Measurements from ENCODE around the gene HENMT1. TPM values are rescaled to one million over a fixed set of nuclear protein-coding genes. Genes with fewer than 3 reads are reported as not detected.

The HENMT1 gene
- total RNA-seq, 1 experiment from 2014 or later = not detected

DNA sequence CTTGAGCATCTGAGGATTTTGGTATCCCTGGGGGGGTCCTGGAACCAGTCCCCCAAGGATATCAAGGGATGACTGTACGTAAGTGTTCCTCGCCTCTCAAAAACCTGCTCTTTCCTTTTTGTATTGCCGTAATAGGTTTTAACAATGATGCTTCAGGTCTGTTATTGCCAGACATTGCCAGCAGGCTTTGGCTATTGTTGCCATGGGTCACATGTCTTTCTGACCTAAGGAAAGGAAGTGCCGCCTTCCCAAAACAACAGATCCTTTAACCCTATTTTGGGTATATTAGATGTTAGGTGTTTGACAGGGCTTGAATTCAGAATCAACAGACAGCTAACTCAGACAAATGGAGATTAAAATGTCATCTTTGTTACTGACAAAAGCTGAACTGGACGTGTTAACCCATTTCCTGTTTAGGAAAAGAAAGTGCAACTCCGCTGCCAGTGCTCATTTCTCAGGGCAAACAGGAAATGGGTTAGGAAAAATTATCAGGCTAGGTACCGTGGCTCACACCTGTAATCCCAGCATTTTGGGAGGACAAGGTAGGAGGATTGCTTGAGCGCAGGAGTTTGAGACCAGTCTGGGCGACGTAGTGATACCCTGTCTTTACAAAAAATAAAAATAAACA lies 18.8 kb upstream of the HENMT1 start:
- no TSS peak for BruUV-seq (replicated peaks)
- Histone ChIP-seq H3K4me1 (ENCODE audit: control insufficient read depth in 1 of 2, insufficient read depth in 2 of 2, low read length in 2 of 2) (no peaks in the 10 kb centered on the region), H4K20me1 (ENCODE audit: insufficient read depth) (no peaks in the 10 kb centered on the region), H3K9me3 (ENCODE audit: control insufficient read depth in 1 of 2, insufficient read depth in 1 of 2, low read depth in 1 of 2, low read length in 2 of 2) (no peaks in the 10 kb centered on the region), H3K79me2 (ENCODE audit: insufficient read depth, low read length) (no peaks in the 10 kb centered on the region), H3K36me3 (ENCODE audit: control insufficient read depth in 1 of 2, insufficient read depth in 2 of 2, low read length in 2 of 2) (no peaks in the 10 kb centered on the region), H3K27me3 (ENCODE audit: insufficient read depth, low read length) (no peaks in the 10 kb centered on the region), H3K9me2 (ENCODE audit: insufficient read depth) (no peaks in the 10 kb centered on the region), H3K9ac (ENCODE audit: low read length) (no peak overlapping the region), H3K4me3 (replicated peaks in 1 of 2; ENCODE audit: low read depth in 1 of 2, low read length in 2 of 2) (no peak overlapping the region), H3K27ac (ENCODE audit: low read depth, low read length) (no peak overlapping the region), H2AFZ (ENCODE audit: low read depth, low read length, poor library complexity, severe bottlenecking) (peak overlapping the region; percentile 5), H3K4me2 (ENCODE audit: low read length) (no peak overlapping the region)
- DNase-seq (ENCODE audit: low read depth, low spot score) = no peak
- ChIA-PET CTCF (no interaction called here), RAD21 (ENCODE audit: low non-redundant PET in 1 of 2, low total read pairs in 2 of 2, uncharacterized antibody in 2 of 2, unreplicated experiment in 2 of 2) (interaction anchor here in 1 of 2 experiments (0.6 kb wide), 1 partner anchor 49 kb away, joined by 3 read pairs; no protein-coding TSS in a partner anchor), POLR2A (interaction anchor here (5.2 kb wide), 1 partner anchor 12 kb away, joined by 17 read pairs; the partner anchor contains the start of gene PRPF38B)
- TF ChIP-seq, protein P1, sequence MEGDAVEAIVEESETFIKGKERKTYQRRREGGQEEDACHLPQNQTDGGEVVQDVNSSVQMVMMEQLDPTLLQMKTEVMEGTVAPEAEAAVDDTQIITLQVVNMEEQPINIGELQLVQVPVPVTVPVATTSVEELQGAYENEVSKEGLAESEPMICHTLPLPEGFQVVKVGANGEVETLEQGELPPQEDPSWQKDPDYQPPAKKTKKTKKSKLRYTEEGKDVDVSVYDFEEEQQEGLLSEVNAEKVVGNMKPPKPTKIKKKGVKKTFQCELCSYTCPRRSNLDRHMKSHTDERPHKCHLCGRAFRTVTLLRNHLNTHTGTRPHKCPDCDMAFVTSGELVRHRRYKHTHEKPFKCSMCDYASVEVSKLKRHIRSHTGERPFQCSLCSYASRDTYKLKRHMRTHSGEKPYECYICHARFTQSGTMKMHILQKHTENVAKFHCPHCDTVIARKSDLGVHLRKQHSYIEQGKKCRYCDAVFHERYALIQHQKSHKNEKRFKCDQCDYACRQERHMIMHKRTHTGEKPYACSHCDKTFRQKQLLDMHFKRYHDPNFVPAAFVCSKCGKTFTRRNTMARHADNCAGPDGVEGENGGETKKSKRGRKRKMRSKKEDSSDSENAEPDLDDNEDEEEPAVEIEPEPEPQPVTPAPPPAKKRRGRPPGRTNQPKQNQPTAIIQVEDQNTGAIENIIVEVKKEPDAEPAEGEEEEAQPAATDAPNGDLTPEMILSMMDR (IDR thresholded peaks at IDR 0.05 in 2 of 3, conservative IDR thresholded peaks at IDR 0.05 in 1 of 3; ENCODE audit: borderline replicate concordance in 1 of 3, insufficient read depth in 1 of 3, low read depth in 2 of 3, low read length in 2 of 3) = no peak
- TF ChIP-seq TCF7L2 (IDR thresholded peaks at IDR 0.05; ENCODE audit: borderline replicate concordance, extremely low read depth, insufficient read depth, insufficient read length) (no peak), ZNF274 (IDR thresholded peaks at IDR 0.05; ENCODE audit: low read depth, low read length) (no peak), FOSL1 (IDR thresholded peaks at IDR 0.05; ENCODE audit: low read depth) (no peak), RAD21 (IDR thresholded peaks at IDR 0.05; ENCODE audit: low read depth) (no peak), JUND (IDR thresholded peaks at IDR 0.05) (no peak), EZH2phosphoT487 (IDR thresholded peaks at IDR 0.05; ENCODE audit: borderline replicate concordance) (no peak), CBX3 (IDR thresholded peaks at IDR 0.05; ENCODE audit: low read depth) (no peak), SP1 (IDR thresholded peaks at IDR 0.05; ENCODE audit: low read depth) (no peak), EZH2 (IDR thresholded peaks at IDR 0.05) (no peak), EGR1 (IDR thresholded peaks at IDR 0.05; ENCODE audit: low read depth) (no peak), ELF1 (IDR thresholded peaks at IDR 0.05; ENCODE audit: borderline replicate concordance, low read depth) (no peak), YY1 (IDR thresholded peaks at IDR 0.05; ENCODE audit: extremely low read depth, insufficient replicate concordance, low read depth, low read length) (no peak)
- TF ChIP-seq, protein P2, sequence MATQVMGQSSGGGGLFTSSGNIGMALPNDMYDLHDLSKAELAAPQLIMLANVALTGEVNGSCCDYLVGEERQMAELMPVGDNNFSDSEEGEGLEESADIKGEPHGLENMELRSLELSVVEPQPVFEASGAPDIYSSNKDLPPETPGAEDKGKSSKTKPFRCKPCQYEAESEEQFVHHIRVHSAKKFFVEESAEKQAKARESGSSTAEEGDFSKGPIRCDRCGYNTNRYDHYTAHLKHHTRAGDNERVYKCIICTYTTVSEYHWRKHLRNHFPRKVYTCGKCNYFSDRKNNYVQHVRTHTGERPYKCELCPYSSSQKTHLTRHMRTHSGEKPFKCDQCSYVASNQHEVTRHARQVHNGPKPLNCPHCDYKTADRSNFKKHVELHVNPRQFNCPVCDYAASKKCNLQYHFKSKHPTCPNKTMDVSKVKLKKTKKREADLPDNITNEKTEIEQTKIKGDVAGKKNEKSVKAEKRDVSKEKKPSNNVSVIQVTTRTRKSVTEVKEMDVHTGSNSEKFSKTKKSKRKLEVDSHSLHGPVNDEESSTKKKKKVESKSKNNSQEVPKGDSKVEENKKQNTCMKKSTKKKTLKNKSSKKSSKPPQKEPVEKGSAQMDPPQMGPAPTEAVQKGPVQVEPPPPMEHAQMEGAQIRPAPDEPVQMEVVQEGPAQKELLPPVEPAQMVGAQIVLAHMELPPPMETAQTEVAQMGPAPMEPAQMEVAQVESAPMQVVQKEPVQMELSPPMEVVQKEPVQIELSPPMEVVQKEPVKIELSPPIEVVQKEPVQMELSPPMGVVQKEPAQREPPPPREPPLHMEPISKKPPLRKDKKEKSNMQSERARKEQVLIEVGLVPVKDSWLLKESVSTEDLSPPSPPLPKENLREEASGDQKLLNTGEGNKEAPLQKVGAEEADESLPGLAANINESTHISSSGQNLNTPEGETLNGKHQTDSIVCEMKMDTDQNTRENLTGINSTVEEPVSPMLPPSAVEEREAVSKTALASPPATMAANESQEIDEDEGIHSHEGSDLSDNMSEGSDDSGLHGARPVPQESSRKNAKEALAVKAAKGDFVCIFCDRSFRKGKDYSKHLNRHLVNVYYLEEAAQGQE (IDR thresholded peaks at IDR 0.05; ENCODE audit: low read depth) = no peak
- TF ChIP-seq, protein P3, sequence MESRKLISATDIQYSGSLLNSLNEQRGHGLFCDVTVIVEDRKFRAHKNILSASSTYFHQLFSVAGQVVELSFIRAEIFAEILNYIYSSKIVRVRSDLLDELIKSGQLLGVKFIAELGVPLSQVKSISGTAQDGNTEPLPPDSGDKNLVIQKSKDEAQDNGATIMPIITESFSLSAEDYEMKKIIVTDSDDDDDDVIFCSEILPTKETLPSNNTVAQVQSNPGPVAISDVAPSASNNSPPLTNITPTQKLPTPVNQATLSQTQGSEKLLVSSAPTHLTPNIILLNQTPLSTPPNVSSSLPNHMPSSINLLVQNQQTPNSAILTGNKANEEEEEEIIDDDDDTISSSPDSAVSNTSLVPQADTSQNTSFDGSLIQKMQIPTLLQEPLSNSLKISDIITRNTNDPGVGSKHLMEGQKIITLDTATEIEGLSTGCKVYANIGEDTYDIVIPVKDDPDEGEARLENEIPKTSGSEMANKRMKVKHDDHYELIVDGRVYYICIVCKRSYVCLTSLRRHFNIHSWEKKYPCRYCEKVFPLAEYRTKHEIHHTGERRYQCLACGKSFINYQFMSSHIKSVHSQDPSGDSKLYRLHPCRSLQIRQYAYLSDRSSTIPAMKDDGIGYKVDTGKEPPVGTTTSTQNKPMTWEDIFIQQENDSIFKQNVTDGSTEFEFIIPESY (IDR thresholded peaks at IDR 0.05; ENCODE audit: extremely low read depth, insufficient replicate concordance, low read length) = no peak
- TF ChIP-seq, protein P4, sequence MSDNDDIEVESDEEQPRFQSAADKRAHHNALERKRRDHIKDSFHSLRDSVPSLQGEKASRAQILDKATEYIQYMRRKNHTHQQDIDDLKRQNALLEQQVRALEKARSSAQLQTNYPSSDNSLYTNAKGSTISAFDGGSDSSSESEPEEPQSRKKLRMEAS (IDR thresholded peaks at IDR 0.05) = no peak
- intact Hi-C loops (cut with micrococcal nuclease) = no loop called here
- no peak for ATAC-seq
